ENCODE measurements around the gene ULK2.

ULK2 gene

GRCh38 chr17:19780846-19781245, 86.9 kb downstream of the ULK2 start:
- H3K36me3 ChIP-seq (ENCODE audit: low read length) = no peaks in the 10 kb centered on the region
- H3K27ac ChIP-seq (ENCODE audit: low read depth, low read length) = no peak overlapping the region
- no peaks in the 10 kb centered on the region for H3K27me3 ChIP-seq (ENCODE audit: low read length)

GRCh38 chr17:19773534-19773933, 94.2 kb downstream of the ULK2 start:
- no peaks in the 10 kb centered on the region for H3K27me3 ChIP-seq (ENCODE audit: low read length)
- no peak overlapping the region for H3K9ac ChIP-seq (ENCODE audit: low read length)
- no peaks in the 10 kb centered on the region for H4K20me1 ChIP-seq (ENCODE audit: low read depth, low read length)
- H3F3A ChIP-seq (ENCODE audit: insufficient read depth) = no peaks in the 10 kb centered on the region
- no peaks in the 10 kb centered on the region for H3K36me3 ChIP-seq (ENCODE audit: low read length)
- no peak overlapping the region for H3K4me3 ChIP-seq (ENCODE audit: insufficient read depth, low read length, poor library complexity, severe bottlenecking)
- H3K4me2 ChIP-seq (ENCODE audit: low read depth, low read length, poor library complexity, severe bottlenecking) = no peak overlapping the region
- H3K9me2 ChIP-seq (replicated peaks; ENCODE audit: insufficient read depth, low read length) = no peaks in the 10 kb centered on the region
- H2AFZ ChIP-seq (ENCODE audit: low read depth, low read length, severe bottlenecking) = no peak overlapping the region
- TF ChIP-seq EZH2phosphoT487 (conservative IDR thresholded peaks at IDR 0.05; ENCODE audit: low read length) (no peak), CTCF (IDR thresholded peaks at IDR 0.05; ENCODE audit: insufficient read depth, low read length, poor library complexity, severe bottlenecking) (no peak)
- H3K79me2 ChIP-seq (ENCODE audit: insufficient read depth, low read length) = no peaks in the 10 kb centered on the region
- no peaks in the 10 kb centered on the region for H3K9me3 ChIP-seq (ENCODE audit: insufficient read depth, low read length)
- no peak overlapping the region for H3K27ac ChIP-seq (ENCODE audit: low read depth, low read length)

More at GRCh38 chr17:19780846-19781245, 86.9 kb downstream of the ULK2 start:
- Histone ChIP-seq H2AFZ (ENCODE audit: low read depth, low read length, severe bottlenecking) (no peak overlapping the region), H3K79me2 (ENCODE audit: insufficient read depth, low read length) (no peaks in the 10 kb centered on the region), H3K9ac (ENCODE audit: low read length) (no peak overlapping the region), H3F3A (ENCODE audit: insufficient read depth) (no peaks in the 10 kb centered on the region), H4K20me1 (ENCODE audit: low read depth, low read length) (no peaks in the 10 kb centered on the region), H3K4me3 (ENCODE audit: insufficient read depth, low read length, poor library complexity, severe bottlenecking) (no peak overlapping the region), H3K9me2 (replicated peaks; ENCODE audit: insufficient read depth, low read length) (no peaks in the 10 kb centered on the region), H3K9me3 (ENCODE audit: insufficient read depth, low read length) (no peaks in the 10 kb centered on the region), H3K4me2 (ENCODE audit: low read depth, low read length, poor library complexity, severe bottlenecking) (no peak overlapping the region)
- TF ChIP-seq CTCF (IDR thresholded peaks at IDR 0.05; ENCODE audit: insufficient read depth, low read length, poor library complexity, severe bottlenecking) (no peak), EZH2phosphoT487 (conservative IDR thresholded peaks at IDR 0.05; ENCODE audit: low read length) (no peak)

GRCh38 chr17:19771971-19772630, 95.6 kb downstream of the ULK2 start:
- no peak for TF ChIP-seq CTCF (IDR thresholded peaks at IDR 0.05; ENCODE audit: insufficient read depth, low read length, poor library complexity, severe bottlenecking)
- no peak for TF ChIP-seq EZH2phosphoT487 (conservative IDR thresholded peaks at IDR 0.05; ENCODE audit: low read length)
- Histone ChIP-seq H3F3A (ENCODE audit: insufficient read depth) (no peaks in the 10 kb centered on the region), H3K9me3 (ENCODE audit: insufficient read depth, low read length) (no peaks in the 10 kb centered on the region), H4K20me1 (ENCODE audit: low read depth, low read length) (no peaks in the 10 kb centered on the region), H3K9me2 (replicated peaks; ENCODE audit: insufficient read depth, low read length) (no peaks in the 10 kb centered on the region), H3K27ac (ENCODE audit: low read depth, low read length) (no peak overlapping the region), H3K79me2 (ENCODE audit: insufficient read depth, low read length) (no peaks in the 10 kb centered on the region), H3K4me3 (ENCODE audit: insufficient read depth, low read length, poor library complexity, severe bottlenecking) (no peak overlapping the region), H3K4me2 (ENCODE audit: low read depth, low read length, poor library complexity, severe bottlenecking) (no peak overlapping the region), H3K27me3 (ENCODE audit: low read length) (no peaks in the 10 kb centered on the region), H3K36me3 (ENCODE audit: low read length) (no peaks in the 10 kb centered on the region), H3K9ac (ENCODE audit: low read length) (no peak overlapping the region), H2AFZ (ENCODE audit: low read depth, low read length, severe bottlenecking) (no peak overlapping the region)

Measured in SU-DHL-6 (cell line).